Loucy (cell line): ENCODE data around the gene RET.

ENCODE experiments used
- EZH2phosphoT487 ChIP-seq: fragments of 200-600 bp; IDR thresholded peaks from 2 replicates; pipeline ENCODE4 v1.6.1; 2018; ENCODE audit warnings: antibody characterized with exemption, mild to moderate bottlenecking, moderate library complexity, borderline replicate concordance
- TF ChIP-seq, protein P1 (sequence below): fragments of 200-600 bp; sonication (generic); conservative IDR thresholded peaks from 2 replicates; pipeline ENCODE4 v1.5.1; 2014; ENCODE audit warnings: mild to moderate bottlenecking, antibody characterized with exemption, low read length

DNA sequence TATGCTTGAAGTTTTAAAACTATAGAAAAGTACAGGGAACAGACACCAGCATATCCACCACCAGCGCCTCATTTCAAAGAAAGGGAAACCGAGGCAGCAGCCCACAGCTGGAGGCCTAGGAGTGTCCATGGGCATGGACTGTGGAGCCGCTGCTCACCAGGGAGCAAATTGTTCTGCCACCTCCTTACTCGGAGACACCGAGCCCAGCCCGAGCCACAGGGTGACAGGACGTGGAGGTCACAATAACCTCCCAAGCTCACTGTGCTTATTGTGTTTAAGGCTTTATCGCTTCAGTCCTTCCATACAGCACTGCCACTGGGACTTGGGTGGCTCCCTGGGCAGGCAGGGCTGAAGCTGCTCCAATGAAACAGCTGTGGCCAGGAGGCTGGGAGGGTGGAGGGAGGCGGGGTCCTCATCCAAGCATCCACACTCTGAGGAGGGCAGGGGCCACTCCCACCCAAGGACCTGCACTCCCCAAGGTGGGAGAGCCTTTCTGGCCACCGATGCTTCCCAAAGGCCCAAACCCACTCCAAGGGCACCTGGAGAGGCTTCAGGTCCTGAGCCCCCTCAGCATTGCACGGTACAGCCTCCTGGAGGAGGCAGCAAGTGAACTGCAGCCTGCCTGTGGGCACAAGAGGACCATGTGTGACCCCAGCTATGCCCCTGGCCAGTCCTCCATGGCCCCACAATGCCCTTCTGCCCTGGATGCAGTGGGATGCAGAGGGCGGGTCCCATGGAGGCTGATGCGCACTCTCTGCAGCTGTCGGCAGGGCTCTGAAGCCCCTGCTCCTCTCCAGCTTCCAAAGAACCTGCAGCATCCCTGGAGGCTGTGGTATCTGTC, 38.7 kb upstream of the RET start:
- TF ChIP-seq, protein P1, sequence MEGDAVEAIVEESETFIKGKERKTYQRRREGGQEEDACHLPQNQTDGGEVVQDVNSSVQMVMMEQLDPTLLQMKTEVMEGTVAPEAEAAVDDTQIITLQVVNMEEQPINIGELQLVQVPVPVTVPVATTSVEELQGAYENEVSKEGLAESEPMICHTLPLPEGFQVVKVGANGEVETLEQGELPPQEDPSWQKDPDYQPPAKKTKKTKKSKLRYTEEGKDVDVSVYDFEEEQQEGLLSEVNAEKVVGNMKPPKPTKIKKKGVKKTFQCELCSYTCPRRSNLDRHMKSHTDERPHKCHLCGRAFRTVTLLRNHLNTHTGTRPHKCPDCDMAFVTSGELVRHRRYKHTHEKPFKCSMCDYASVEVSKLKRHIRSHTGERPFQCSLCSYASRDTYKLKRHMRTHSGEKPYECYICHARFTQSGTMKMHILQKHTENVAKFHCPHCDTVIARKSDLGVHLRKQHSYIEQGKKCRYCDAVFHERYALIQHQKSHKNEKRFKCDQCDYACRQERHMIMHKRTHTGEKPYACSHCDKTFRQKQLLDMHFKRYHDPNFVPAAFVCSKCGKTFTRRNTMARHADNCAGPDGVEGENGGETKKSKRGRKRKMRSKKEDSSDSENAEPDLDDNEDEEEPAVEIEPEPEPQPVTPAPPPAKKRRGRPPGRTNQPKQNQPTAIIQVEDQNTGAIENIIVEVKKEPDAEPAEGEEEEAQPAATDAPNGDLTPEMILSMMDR, result no peak
- TF ChIP-seq EZH2phosphoT487, result no peak
